HG02571 (cell line): Measurements from ENCODE around the gene ABCC11.
"Not testable (repeated sequence)": the region's sequence is repeated elsewhere in the genome, so short reads cannot be mapped to it uniquely, and the experiment has no call there.

Experiments
- ATAC-seq: cut with Tn5 transposase; IDR thresholded peaks from one replicate; pipeline ENCODE4 v1.9.1; 2021; ENCODE audit warnings: mild to moderate bottlenecking, moderate library complexity; ENCODE audit not compliant: unreplicated experiment

The ABCC11 gene

GRCh38 chr16:48203974-48204824, 43.1 kb downstream of the ABCC11 start:
- no peak for ATAC-seq

- ATAC-seq, result no peak
These were observed 45.7 kb downstream of the ABCC11 start for GRCh38 chr16:48201515-48202201.

- no peak for ATAC-seq
These were observed 50.0 kb downstream of the ABCC11 start for GRCh38 chr16:48197294-48197693.

GRCh38 chr16:48194828-48195556, 52.3 kb downstream of the ABCC11 start:
- ATAC-seq, result no peak

- no peak for ATAC-seq
These were observed 53.5 kb downstream of the ABCC11 start for GRCh38 chr16:48193846-48194245.

- no peak for ATAC-seq
These were observed 58.8 kb downstream of the ABCC11 start for GRCh38 chr16:48188449-48189102.

GRCh38 chr16:48187779-48188178, 59.6 kb downstream of the ABCC11 start:
- no peak for ATAC-seq

- no peak for ATAC-seq
These were observed 62.7 kb downstream of the ABCC11 start for GRCh38 chr16:48184681-48185080.

- ATAC-seq, result no peak
These were observed 64.3 kb downstream of the ABCC11 start for GRCh38 chr16:48182979-48183537.

- not testable (repeated sequence) for ATAC-seq
These were observed 65.4 kb downstream of the ABCC11 start for GRCh38 chr16:48181746-48182520.

GRCh38 chr16:48180868-48181480, 66.4 kb downstream of the ABCC11 start:
- no peak for ATAC-seq

GRCh38 chr16:48176635-48177408, 70.5 kb downstream of the ABCC11 start:
- ATAC-seq, result no peak

GRCh38 chr16:48173889-48174288, 73.5 kb downstream of the ABCC11 start:
- ATAC-seq, result no peak

GRCh38 chr16:48172682-48173081, 74.7 kb downstream of the ABCC11 start:
- ATAC-seq, result no peak

- no peak for ATAC-seq
These were observed 77.4 kb downstream of the ABCC11 start for GRCh38 chr16:48169896-48170295.

GRCh38 chr16:48168075-48168474, 79.3 kb downstream of the ABCC11 start:
- ATAC-seq, result no peak

GRCh38 chr16:48166617-48167016, 80.7 kb downstream of the ABCC11 start:
- not testable (repeated sequence) for ATAC-seq

- no peak for ATAC-seq
These were observed 81.3 kb downstream of the ABCC11 start for GRCh38 chr16:48165961-48166578.
